HFFc6 (cell line): ENCODE data around the gene ANKRD16. TPM values are rescaled to one million over a fixed set of nuclear protein-coding genes. Genes with fewer than 3 reads are reported as not detected.

Experiments used
- DNase-seq: peaks from one replicate; pipeline ENCODE4 v3.0.0-alpha.2; 2018
- H3K27ac Mint-ChIP-seq: 2 replicates; pipeline ENCODE4 v1.8.0; 2020; ENCODE audit warnings: mild to moderate bottlenecking, mixed read lengths
- H3K27me3 Mint-ChIP-seq: 2 replicates; pipeline ENCODE4 v1.8.0; 2021; ENCODE audit warnings: mild to moderate bottlenecking, moderate library complexity, mixed read lengths; ENCODE audit not compliant: insufficient read depth
- H3K36me3 Mint-ChIP-seq: 2 replicates; pipeline ENCODE4 v1.8.0; 2021; ENCODE audit warnings: low read depth, mixed read lengths
- H3K4me1 Mint-ChIP-seq: 2 replicates; pipeline ENCODE4 v1.8.0; 2020; ENCODE audit warnings: low read depth, mixed read lengths
- H3K4me3 Mint-ChIP-seq: 2 replicates; pipeline ENCODE4 v1.8.0; 2020; ENCODE audit warnings: mild to moderate bottlenecking, moderate library complexity, mixed read lengths
- H3K9me3 Mint-ChIP-seq: 2 replicates; pipeline ENCODE4 v1.8.0; 2020; ENCODE audit warnings: mild to moderate bottlenecking, mixed read lengths
- CTCF ChIP-seq: fragments of 200-600 bp; sonication (generic); IDR thresholded peaks from 2 replicates; pipeline ENCODE4 v1.5.0; 2021; ENCODE audit warnings: antibody characterized with exemption, mild to moderate bottlenecking
- total RNA-seq, 6 experiments: library from RNA; stranded (reverse); fragmentation: NEBNext Ultra II Directional; extraction: Animal tissue kit (Norgen Biotek cat#: 25700); gene quantifications; 2 replicates in 1 of 6; 3 replicates in 5 of 6; pipeline ENCODE4 v1.2.3, GENCODE V29; 2021

Gene ANKRD16
- total RNA-seq, 6 experiments from 2014 or later, result 4.7 to 6.7 (median 5.5) TPM

- TF ChIP-seq CTCF, result no peak
- Mint-ChIP-seq H3K27ac (no peak overlapping the region), H3K27me3 (no peaks in the 10 kb centered on the region), H3K4me1 (peaks cover 21% of the 10 kb centered on the region), H3K4me3 (no peak overlapping the region), H3K36me3 (peaks cover 56% of the 10 kb centered on the region), H3K9me3 (peaks cover 7% of the 10 kb centered on the region; the same call in 1 of the 2 replicates)
- no peak for DNase-seq
These were observed 6.7 kb upstream of the ANKRD16 start for GRCh38 chr10:5896208-5897052.

DNA sequence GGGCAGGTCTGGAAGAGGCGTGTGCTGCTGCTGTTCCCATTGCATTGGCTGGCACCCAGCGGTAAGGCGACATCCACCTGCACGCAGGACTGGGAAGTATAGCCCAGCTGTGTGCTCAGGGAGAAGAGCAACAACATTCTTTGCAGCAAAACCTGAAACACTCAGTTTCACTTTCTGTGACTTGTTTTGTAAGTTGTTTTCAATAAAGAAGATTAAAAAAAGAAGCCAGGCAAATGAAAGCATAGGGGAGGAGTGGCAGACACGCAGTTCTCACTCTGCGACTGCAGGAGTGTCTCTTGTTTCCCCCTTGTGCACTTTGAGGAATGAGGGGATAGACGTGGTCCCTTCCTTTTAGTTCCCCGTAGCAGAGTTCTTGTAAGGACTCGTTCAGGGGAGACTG lies 6.1 kb upstream of the ANKRD16 start:
- Mint-ChIP-seq H3K4me1 (peaks cover 27% of the 10 kb centered on the region), H3K27ac (no peak overlapping the region), H3K27me3 (no peaks in the 10 kb centered on the region), H3K9me3 (peaks cover 7% of the 10 kb centered on the region; the same call in 1 of the 2 replicates), H3K36me3 (peaks cover 60% of the 10 kb centered on the region), H3K4me3 (no peak overlapping the region)
- no peak for TF ChIP-seq CTCF
- DNase-seq, result no peak

- Mint-ChIP-seq H3K9me3 (peaks cover 7% of the 10 kb centered on the region; the same call in 1 of the 2 replicates), H3K4me3 (no peak overlapping the region), H3K36me3 (peaks cover 63% of the 10 kb centered on the region), H3K27ac (no peak overlapping the region), H3K4me1 (peaks cover 30% of the 10 kb centered on the region), H3K27me3 (no peaks in the 10 kb centered on the region)
- no peak for DNase-seq
- no peak for TF ChIP-seq CTCF
These were observed 5.7 kb upstream of the ANKRD16 start for GRCh38 chr10:5895365-5895764.

GRCh38 chr10:5894873-5895272 lies 5.2 kb upstream of the ANKRD16 start:
- Mint-ChIP-seq H3K4me1 (peaks cover 30% of the 10 kb centered on the region), H3K27ac (no peak overlapping the region), H3K27me3 (no peaks in the 10 kb centered on the region), H3K9me3 (peaks cover 7% of the 10 kb centered on the region; the same call in 1 of the 2 replicates), H3K4me3 (no peak overlapping the region), H3K36me3 (peaks cover 63% of the 10 kb centered on the region)
- TF ChIP-seq CTCF, result no peak
- DNase-seq, result no peak

- TF ChIP-seq CTCF, result no peak
- no peak for DNase-seq
- H3K9me3 Mint-ChIP-seq, result peaks cover 7% of the 10 kb centered on the region; the same call in 1 of the 2 replicates
- H3K4me1 Mint-ChIP-seq, result peaks cover 30% of the 10 kb centered on the region
- no peak overlapping the region for H3K27ac Mint-ChIP-seq
- H3K4me3 Mint-ChIP-seq, result no peak overlapping the region
- peaks cover 63% of the 10 kb centered on the region for H3K36me3 Mint-ChIP-seq
- H3K27me3 Mint-ChIP-seq, result no peaks in the 10 kb centered on the region
These were observed 4.7 kb upstream of the ANKRD16 start for GRCh38 chr10:5894403-5894802.
